C4-2B (cell line): Measurements from ENCODE around the gene SMARCB1.
"Not testable (repeated sequence)": the region's sequence is repeated elsewhere in the genome, so short reads cannot be mapped to it uniquely, and the experiment has no call there.

ENCODE experiments used
- ZFX ChIP-seq: fragments of 450-650 bp; IDR thresholded peaks from 2 replicates; pipeline ENCODE4 v1.6.1; 2017
- TF ChIP-seq, protein P1 (sequence below): fragments of 450-650 bp; conservative IDR thresholded peaks from 2 replicates; pipeline ENCODE4 v1.5.1; 2017; ENCODE audit warnings: mild to moderate bottlenecking

DNA sequence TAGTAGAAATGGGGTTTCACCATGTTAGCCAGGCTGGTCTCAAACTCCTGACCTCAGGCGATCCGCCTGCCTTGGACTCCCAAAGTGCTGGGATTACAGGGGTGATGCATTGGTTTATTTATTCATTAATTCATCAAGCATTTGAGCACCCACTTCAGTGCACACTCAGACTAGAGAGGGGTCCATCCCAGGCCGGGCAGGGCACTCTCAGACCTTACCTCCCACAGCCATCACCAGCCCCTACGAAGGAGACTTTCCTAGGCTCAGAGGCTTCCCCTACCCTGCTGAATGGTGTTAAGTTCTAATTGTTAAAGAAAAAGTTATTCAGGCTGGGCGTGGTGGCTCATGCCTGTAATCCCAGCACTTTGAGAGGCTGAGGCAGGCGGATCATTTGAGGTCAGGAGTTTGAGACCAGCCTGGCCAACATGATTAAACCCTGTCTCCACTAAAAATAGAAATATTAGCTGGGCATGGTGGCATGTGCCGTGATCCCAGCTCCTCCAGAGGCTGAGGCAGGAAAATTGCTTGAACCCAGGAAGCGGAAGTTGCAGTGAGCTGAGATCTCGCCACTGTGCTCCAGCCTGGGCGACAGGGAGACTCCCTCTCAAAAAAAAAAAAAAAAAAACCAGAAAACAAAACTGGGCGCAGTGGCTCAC is 77.9 kb downstream of the SMARCB1 start:
- TF ChIP-seq, protein P1, sequence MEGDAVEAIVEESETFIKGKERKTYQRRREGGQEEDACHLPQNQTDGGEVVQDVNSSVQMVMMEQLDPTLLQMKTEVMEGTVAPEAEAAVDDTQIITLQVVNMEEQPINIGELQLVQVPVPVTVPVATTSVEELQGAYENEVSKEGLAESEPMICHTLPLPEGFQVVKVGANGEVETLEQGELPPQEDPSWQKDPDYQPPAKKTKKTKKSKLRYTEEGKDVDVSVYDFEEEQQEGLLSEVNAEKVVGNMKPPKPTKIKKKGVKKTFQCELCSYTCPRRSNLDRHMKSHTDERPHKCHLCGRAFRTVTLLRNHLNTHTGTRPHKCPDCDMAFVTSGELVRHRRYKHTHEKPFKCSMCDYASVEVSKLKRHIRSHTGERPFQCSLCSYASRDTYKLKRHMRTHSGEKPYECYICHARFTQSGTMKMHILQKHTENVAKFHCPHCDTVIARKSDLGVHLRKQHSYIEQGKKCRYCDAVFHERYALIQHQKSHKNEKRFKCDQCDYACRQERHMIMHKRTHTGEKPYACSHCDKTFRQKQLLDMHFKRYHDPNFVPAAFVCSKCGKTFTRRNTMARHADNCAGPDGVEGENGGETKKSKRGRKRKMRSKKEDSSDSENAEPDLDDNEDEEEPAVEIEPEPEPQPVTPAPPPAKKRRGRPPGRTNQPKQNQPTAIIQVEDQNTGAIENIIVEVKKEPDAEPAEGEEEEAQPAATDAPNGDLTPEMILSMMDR, result not testable (repeated sequence)
- TF ChIP-seq ZFX, result not testable (repeated sequence)
